IPS-NIHi7 (cell line): ENCODE measurements around the gene SP3.
"Not testable (repeated sequence)": the region's sequence is repeated elsewhere in the genome, so short reads cannot be mapped to it uniquely, and the experiment has no call there.

Experiments used
- DNase-seq: peaks from one replicate; pipeline ENCODE4 v3.0.0; 2012; ENCODE audit warnings: mixed read lengths; ENCODE audit errors: extremely low spot score

The SP3 gene

GRCh38 chr2:173891315-173892037 is 73.7 kb downstream of the SP3 start:
- no peak for DNase-seq

GRCh38 chr2:173889464-173889863 is 75.7 kb downstream of the SP3 start:
- DNase-seq = not testable (repeated sequence)

GRCh38 chr2:173886613-173887012 is 78.6 kb downstream of the SP3 start:
- no peak for DNase-seq

GRCh38 chr2:173884025-173884802 is 81.0 kb downstream of the SP3 start:
- DNase-seq = peak; percentile 69

- no peak for DNase-seq
These were observed 83.3 kb downstream of the SP3 start for GRCh38 chr2:173881886-173882285.

- no peak for DNase-seq
These were observed 83.7 kb downstream of the SP3 start for GRCh38 chr2:173881461-173881860.

GRCh38 chr2:173880561-173880960 is 84.6 kb downstream of the SP3 start:
- no peak for DNase-seq

- DNase-seq = peak; percentile 35
These were observed 88.2 kb downstream of the SP3 start for GRCh38 chr2:173876833-173877413.

- no peak for DNase-seq
These were observed 90.3 kb downstream of the SP3 start for GRCh38 chr2:173874894-173875237.

GRCh38 chr2:173874003-173874893 is 90.9 kb downstream of the SP3 start:
- DNase-seq = peak; percentile 35

GRCh38 chr2:173872714-173873113 is 92.5 kb downstream of the SP3 start:
- DNase-seq = no peak

- DNase-seq = no peak
These were observed 95.6 kb downstream of the SP3 start for GRCh38 chr2:173869244-173870229.

- no peak for DNase-seq
These were observed 96.8 kb downstream of the SP3 start for GRCh38 chr2:173868406-173868805.

GRCh38 chr2:173866874-173867618 is 98.1 kb downstream of the SP3 start:
- DNase-seq = no peak

- DNase-seq = no peak
These were observed 99.0 kb downstream of the SP3 start for GRCh38 chr2:173865971-173866873.

GRCh38 chr2:173862612-173863217 is 102.5 kb downstream of the SP3 start:
- no peak for DNase-seq

GRCh38 chr2:173860566-173860965 is 104.6 kb downstream of the SP3 start:
- no peak for DNase-seq

- no peak for DNase-seq
These were observed 105.1 kb downstream of the SP3 start for GRCh38 chr2:173860082-173860481.
